Fibroblast of lung (primary cell): Measurements from ENCODE around the gene METRNL. TPM values are rescaled to one million over a fixed set of nuclear protein-coding genes. Genes with fewer than 3 reads are reported as not detected.

Experiments
- DNase-seq, 2 donors: peaks; one replicate each; pipeline versions ENCODE4 v3.0.0 to v3.0.0-alpha.2; 2010; ENCODE audit warnings: low read depth in 2 of 2
- H2AFZ ChIP-seq: 2 replicates; pipeline ENCODE4 v1.5.1; 2012; ENCODE audit warnings: low read length, control low read depth, inconsistent platforms
- H3K27ac ChIP-seq: 2 replicates; pipeline ENCODE4 v1.5.1; 2011; ENCODE audit warnings: low read length, control low read depth; ENCODE audit not compliant: insufficient read depth
- H3K27me3 ChIP-seq: 2 replicates; pipeline ENCODE4 v1.5.1; 2011; ENCODE audit warnings: mild to moderate bottlenecking, low read length; ENCODE audit not compliant: control insufficient read depth, insufficient read depth
- H3K36me3 ChIP-seq: 2 replicates; pipeline ENCODE4 v1.5.1; 2011; ENCODE audit warnings: low read length; ENCODE audit not compliant: control insufficient read depth, insufficient read depth
- H3K4me1 ChIP-seq: 2 replicates; pipeline ENCODE4 v1.5.1; 2011; ENCODE audit warnings: low read length; ENCODE audit not compliant: control insufficient read depth, insufficient read depth; ENCODE audit errors: extremely low read depth
- H3K4me2 ChIP-seq: 2 replicates; pipeline ENCODE4 v1.5.1; 2011; ENCODE audit warnings: low read length, control low read depth; ENCODE audit not compliant: insufficient read depth; ENCODE audit errors: extremely low read depth
- H3K4me3 ChIP-seq, 4 experiments: fragments of 200-600 bp in 1 of 4; sonication (generic) in 1 of 4; replicated peaks in 1 of 4; 2 replicates each; pipeline ENCODE4 v1.5.1; 2011 to 2016; ENCODE audit warnings: low read length in 4 of 4, low read depth in 3 of 4, mild to moderate bottlenecking in 3 of 4, control low read depth in 2 of 4, inconsistent platforms in 1 of 4, mixed read lengths in 1 of 4; ENCODE audit not compliant: insufficient read depth in 1 of 4; ENCODE audit errors: control extremely low read depth in 1 of 4
- H3K79me2 ChIP-seq: 2 replicates; pipeline ENCODE4 v1.5.1; 2012; ENCODE audit warnings: mild to moderate bottlenecking, low read length, inconsistent platforms; ENCODE audit not compliant: control insufficient read depth, insufficient read depth
- H3K9ac ChIP-seq: 2 replicates; pipeline ENCODE4 v1.5.1; 2011; ENCODE audit warnings: mild to moderate bottlenecking, low read length, control low read depth; ENCODE audit not compliant: insufficient read depth
- H3K9me3 ChIP-seq: 2 replicates; pipeline ENCODE4 v1.5.1; 2012; ENCODE audit warnings: low read depth, low read length; ENCODE audit not compliant: control insufficient read depth, insufficient read depth
- H4K20me1 ChIP-seq: 2 replicates; pipeline ENCODE4 v1.5.1; 2011; ENCODE audit warnings: low read length; ENCODE audit not compliant: control insufficient read depth, insufficient read depth; ENCODE audit errors: extremely low read depth
- EZH2 ChIP-seq: IDR thresholded peaks from 2 replicates; pipeline ENCODE4 v1.5.1; 2012; ENCODE audit warnings: low read length, control low read depth, mild to moderate bottlenecking; ENCODE audit errors: missing control alignments
- polyA plus RNA-seq, 2 donors: library from polyadenylated mRNA; depleted of rRNA in 1 of 2; stranded (reverse) in 1 of 2; unstranded in 1 of 2; fragments of >200 nt; gene quantifications; 2 replicates each; pipeline ENCODE4 v1.2.1, GENCODE V29; 2011 to 2012; ENCODE audit warnings: missing spikeins in 1 of 2
- total RNA-seq: library from RNA; depleted of rRNA; stranded (reverse); fragments of >200 nt; gene quantifications from 2 replicates; pipeline ENCODE4 v1.2.1, GENCODE V29; 2014
- TF ChIP-seq, protein P1 (sequence below), 2 donors: IDR thresholded peaks in 1 of 2; conservative IDR thresholded peaks in 1 of 2; 1 replicate in 1 of 2; 2 replicates in 1 of 2; pipeline ENCODE4 v1.5.1; 2011 to 2012; ENCODE audit warnings: low read length in 2 of 2, control low read depth in 1 of 2, inconsistent platforms in 1 of 2, low read depth in 1 of 2, mild to moderate bottlenecking in 1 of 2

Gene METRNL
- total and polyA plus RNA-seq, 2 donors (not counting 1 experiment from before 2014, with no cell fraction given): 27.0 to 120 TPM

- no peak for DNase-seq
- no peaks in the 10 kb centered on the region for H3K79me2 ChIP-seq
- TF ChIP-seq, protein P1, sequence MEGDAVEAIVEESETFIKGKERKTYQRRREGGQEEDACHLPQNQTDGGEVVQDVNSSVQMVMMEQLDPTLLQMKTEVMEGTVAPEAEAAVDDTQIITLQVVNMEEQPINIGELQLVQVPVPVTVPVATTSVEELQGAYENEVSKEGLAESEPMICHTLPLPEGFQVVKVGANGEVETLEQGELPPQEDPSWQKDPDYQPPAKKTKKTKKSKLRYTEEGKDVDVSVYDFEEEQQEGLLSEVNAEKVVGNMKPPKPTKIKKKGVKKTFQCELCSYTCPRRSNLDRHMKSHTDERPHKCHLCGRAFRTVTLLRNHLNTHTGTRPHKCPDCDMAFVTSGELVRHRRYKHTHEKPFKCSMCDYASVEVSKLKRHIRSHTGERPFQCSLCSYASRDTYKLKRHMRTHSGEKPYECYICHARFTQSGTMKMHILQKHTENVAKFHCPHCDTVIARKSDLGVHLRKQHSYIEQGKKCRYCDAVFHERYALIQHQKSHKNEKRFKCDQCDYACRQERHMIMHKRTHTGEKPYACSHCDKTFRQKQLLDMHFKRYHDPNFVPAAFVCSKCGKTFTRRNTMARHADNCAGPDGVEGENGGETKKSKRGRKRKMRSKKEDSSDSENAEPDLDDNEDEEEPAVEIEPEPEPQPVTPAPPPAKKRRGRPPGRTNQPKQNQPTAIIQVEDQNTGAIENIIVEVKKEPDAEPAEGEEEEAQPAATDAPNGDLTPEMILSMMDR (conservative IDR thresholded peaks at IDR 0.05 in 1 of 2, IDR thresholded peaks at IDR 0.05 in 1 of 2; ENCODE audit: low read depth in 1 of 2, low read length in 2 of 2): no peak
- no peak for TF ChIP-seq EZH2
- H3K36me3 ChIP-seq: no peaks in the 10 kb centered on the region
- no peaks in the 10 kb centered on the region for H3K27me3 ChIP-seq
- H3K9me3 ChIP-seq: no peaks in the 10 kb centered on the region
- H3K4me1 ChIP-seq: no peaks in the 10 kb centered on the region
- no peak overlapping the region for H2AFZ ChIP-seq
- H3K27ac ChIP-seq: no peak overlapping the region
- no peak overlapping the region for H3K4me3 ChIP-seq
- H3K4me2 ChIP-seq: no peak overlapping the region
- H3K9ac ChIP-seq: no peak overlapping the region
- H4K20me1 ChIP-seq: no peaks in the 10 kb centered on the region
Measured at GRCh38 chr17:83116783-83117555, 37.6 kb downstream of the METRNL start.

- TF ChIP-seq, protein P1 (conservative IDR thresholded peaks at IDR 0.05 in 1 of 2, IDR thresholded peaks at IDR 0.05 in 1 of 2; ENCODE audit: low read depth in 1 of 2, low read length in 2 of 2): no peak
- no peak for TF ChIP-seq EZH2
- no peaks in the 10 kb centered on the region for H3K9me3 ChIP-seq
- DNase-seq: no peak
- H3K79me2 ChIP-seq: no peaks in the 10 kb centered on the region
- no peaks in the 10 kb centered on the region for H4K20me1 ChIP-seq
- H2AFZ ChIP-seq: no peak overlapping the region
- no peaks in the 10 kb centered on the region for H3K4me1 ChIP-seq
- no peaks in the 10 kb centered on the region for H3K36me3 ChIP-seq
- no peaks in the 10 kb centered on the region for H3K27me3 ChIP-seq
- no peak overlapping the region for H3K9ac ChIP-seq
- H3K4me3 ChIP-seq: no peak overlapping the region
- no peak overlapping the region for H3K4me2 ChIP-seq
- H3K27ac ChIP-seq: no peak overlapping the region
Measured at GRCh38 chr17:83117583-83117982, 38.2 kb downstream of the METRNL start.

- H3K4me3 ChIP-seq: no peak overlapping the region
- no peaks in the 10 kb centered on the region for H3K4me1 ChIP-seq
- H2AFZ ChIP-seq: no peak overlapping the region
- H3K36me3 ChIP-seq: no peaks in the 10 kb centered on the region
- no peak overlapping the region for H3K4me2 ChIP-seq
- no peak overlapping the region for H3K27ac ChIP-seq
- TF ChIP-seq EZH2: no peak
- no peaks in the 10 kb centered on the region for H3K79me2 ChIP-seq
- no peaks in the 10 kb centered on the region for H4K20me1 ChIP-seq
- DNase-seq: no peak
- no peaks in the 10 kb centered on the region for H3K9me3 ChIP-seq
- H3K9ac ChIP-seq: no peak overlapping the region
- H3K27me3 ChIP-seq: no peaks in the 10 kb centered on the region
Measured at GRCh38 chr17:83118071-83118841, 38.8 kb downstream of the METRNL start.
